Fibroblast of lung (primary cell): ENCODE measurements around the gene XYLT1.

Source experiments
- CTCF ChIP-seq, 2 donors: IDR thresholded peaks in 1 of 2; conservative IDR thresholded peaks in 1 of 2; 1 replicate in 1 of 2; 2 replicates in 1 of 2; pipeline ENCODE4 v1.5.1; 2011 to 2012; ENCODE audit warnings: low read length in 2 of 2, control low read depth in 1 of 2, inconsistent platforms in 1 of 2, low read depth in 1 of 2, mild to moderate bottlenecking in 1 of 2
- EZH2 ChIP-seq: IDR thresholded peaks from 2 replicates; pipeline ENCODE4 v1.5.1; 2012; ENCODE audit warnings: low read length, control low read depth, mild to moderate bottlenecking; ENCODE audit errors: missing control alignments

GRCh38 chr16:17386229-17386628 lies 84.5 kb downstream of the XYLT1 start:
- TF ChIP-seq CTCF (conservative IDR thresholded peaks at IDR 0.05 in 1 of 2, IDR thresholded peaks at IDR 0.05 in 1 of 2; ENCODE audit: low read depth in 1 of 2, low read length in 2 of 2) (no peak), EZH2 (no peak)
